ENCODE data around the gene NVL. TPM values are rescaled to one million over a fixed set of nuclear protein-coding genes. Genes with fewer than 3 reads are reported as not detected.
"Not testable (repeated sequence)": the region's sequence is repeated elsewhere in the genome, so short reads cannot be mapped to it uniquely, and the experiment has no call there.

Gene NVL
- total RNA-seq, 1 donor from 2014 or later, result 18.7 TPM

DNA sequence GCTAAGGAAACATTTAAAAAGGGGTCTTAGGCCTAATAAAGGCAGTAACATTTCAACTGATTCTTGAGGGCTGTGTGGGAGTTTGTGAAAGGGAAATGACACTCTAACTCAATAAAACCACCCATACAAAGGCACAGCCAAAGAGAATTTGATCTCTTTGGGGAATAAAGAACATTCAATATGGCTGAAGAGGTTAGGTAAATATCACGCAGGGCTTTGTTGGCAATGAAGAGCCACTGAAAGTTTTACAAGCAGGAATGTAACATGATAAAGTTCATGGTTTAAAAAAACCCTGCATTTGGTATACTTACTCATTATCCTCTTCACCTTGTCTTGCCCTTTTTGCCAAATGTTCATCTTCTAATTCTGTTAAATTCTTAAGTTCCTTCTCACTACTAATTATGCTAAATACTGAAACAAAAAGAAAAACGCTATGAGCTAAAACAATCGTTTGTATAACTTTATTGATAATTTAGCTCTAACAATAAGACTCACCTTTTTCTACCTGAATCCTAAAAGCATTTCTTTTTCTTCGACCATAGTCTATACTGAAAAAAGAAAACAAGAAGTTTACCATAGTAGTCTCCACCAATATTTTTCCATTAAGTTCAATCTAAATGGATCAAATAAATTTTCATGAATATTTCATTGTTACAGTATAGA is 12.5 kb downstream of the NVL start:
- H3K4me3 Mint-ChIP-seq (ENCODE audit: unreplicated experiment), result no peak overlapping the region
- peaks cover 11% of the 10 kb centered on the region for H3K36me3 Mint-ChIP-seq (ENCODE audit: low read depth)
- no peaks in the 10 kb centered on the region for H3K9me3 Mint-ChIP-seq (ENCODE audit: low read depth)
- DNase-seq (ENCODE audit: low spot score), result no peak
- H3K27ac Mint-ChIP-seq (ENCODE audit: unreplicated experiment), result no peak overlapping the region
- no peak for TF ChIP-seq CTCF (IDR thresholded peaks at IDR 0.05)
- H3K4me1 Mint-ChIP-seq (ENCODE audit: low read depth), result no peaks in the 10 kb centered on the region
- no peaks in the 10 kb centered on the region for H3K27me3 Mint-ChIP-seq (ENCODE audit: low read depth)

- peaks cover 2% of the 10 kb centered on the region for H3K4me1 Mint-ChIP-seq (ENCODE audit: low read depth)
- no peaks in the 10 kb centered on the region for H3K27me3 Mint-ChIP-seq (ENCODE audit: low read depth)
- no peak overlapping the region for H3K27ac Mint-ChIP-seq (ENCODE audit: unreplicated experiment)
- no peaks in the 10 kb centered on the region for H3K9me3 Mint-ChIP-seq (ENCODE audit: low read depth)
- TF ChIP-seq CTCF (IDR thresholded peaks at IDR 0.05), result no peak
- no peak overlapping the region for H3K4me3 Mint-ChIP-seq (ENCODE audit: unreplicated experiment)
- H3K36me3 Mint-ChIP-seq (ENCODE audit: low read depth), result peaks cover 21% of the 10 kb centered on the region
- DNase-seq (ENCODE audit: low spot score), result no peak
Measured at GRCh38 chr1:224312025-224312424, 17.9 kb downstream of the NVL start.

- not testable (repeated sequence) for H3K27ac Mint-ChIP-seq (ENCODE audit: unreplicated experiment); H3K9me3 Mint-ChIP-seq (ENCODE audit: low read depth); H3K4me3 Mint-ChIP-seq (ENCODE audit: unreplicated experiment); H3K4me1 Mint-ChIP-seq (ENCODE audit: low read depth); DNase-seq (ENCODE audit: low spot score); H3K27me3 Mint-ChIP-seq (ENCODE audit: low read depth)
- peaks cover 20% of the 10 kb centered on the region for H3K36me3 Mint-ChIP-seq (ENCODE audit: low read depth)
Measured at GRCh38 chr1:224311503-224311902, 18.5 kb downstream of the NVL start.

GRCh38 chr1:224308064-224308463 is 21.9 kb downstream of the NVL start:
- no peak overlapping the region for H3K4me3 Mint-ChIP-seq (ENCODE audit: unreplicated experiment)
- DNase-seq (ENCODE audit: low spot score), result no peak
- peaks cover 23% of the 10 kb centered on the region for H3K36me3 Mint-ChIP-seq (ENCODE audit: low read depth)
- no peaks in the 10 kb centered on the region for H3K27me3 Mint-ChIP-seq (ENCODE audit: low read depth)
- H3K9me3 Mint-ChIP-seq (ENCODE audit: low read depth), result no peaks in the 10 kb centered on the region
- TF ChIP-seq CTCF (IDR thresholded peaks at IDR 0.05), result no peak
- no peak overlapping the region for H3K27ac Mint-ChIP-seq (ENCODE audit: unreplicated experiment)
- peaks cover 2% of the 10 kb centered on the region for H3K4me1 Mint-ChIP-seq (ENCODE audit: low read depth)

DNA sequence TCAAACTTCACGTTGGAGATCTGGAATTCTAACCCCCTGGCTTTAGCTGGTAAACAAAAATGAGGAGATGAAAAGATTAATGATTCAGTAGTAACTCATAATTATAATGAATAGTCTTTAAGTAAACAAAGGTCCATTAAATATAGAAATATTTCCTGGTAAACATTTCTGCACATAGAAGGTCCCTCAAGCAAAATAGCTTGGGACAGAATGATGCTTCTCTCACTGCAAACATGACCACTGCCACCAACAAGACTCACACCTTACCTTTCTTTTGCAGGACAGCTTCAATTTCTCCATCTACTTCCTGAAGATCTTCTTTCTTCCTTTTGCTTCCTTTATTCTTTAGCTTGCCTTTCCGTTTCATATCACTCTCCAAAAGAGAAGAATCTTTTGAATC is 25.2 kb downstream of the NVL start:
- no peaks in the 10 kb centered on the region for H3K9me3 Mint-ChIP-seq (ENCODE audit: low read depth)
- TF ChIP-seq CTCF (IDR thresholded peaks at IDR 0.05), result no peak
- no peak for DNase-seq (ENCODE audit: low spot score)
- H3K27ac Mint-ChIP-seq (ENCODE audit: unreplicated experiment), result no peak overlapping the region
- H3K36me3 Mint-ChIP-seq (ENCODE audit: low read depth), result peaks cover 21% of the 10 kb centered on the region
- no peak overlapping the region for H3K4me3 Mint-ChIP-seq (ENCODE audit: unreplicated experiment)
- peaks cover 6% of the 10 kb centered on the region for H3K4me1 Mint-ChIP-seq (ENCODE audit: low read depth)
- no peaks in the 10 kb centered on the region for H3K27me3 Mint-ChIP-seq (ENCODE audit: low read depth)

DNA sequence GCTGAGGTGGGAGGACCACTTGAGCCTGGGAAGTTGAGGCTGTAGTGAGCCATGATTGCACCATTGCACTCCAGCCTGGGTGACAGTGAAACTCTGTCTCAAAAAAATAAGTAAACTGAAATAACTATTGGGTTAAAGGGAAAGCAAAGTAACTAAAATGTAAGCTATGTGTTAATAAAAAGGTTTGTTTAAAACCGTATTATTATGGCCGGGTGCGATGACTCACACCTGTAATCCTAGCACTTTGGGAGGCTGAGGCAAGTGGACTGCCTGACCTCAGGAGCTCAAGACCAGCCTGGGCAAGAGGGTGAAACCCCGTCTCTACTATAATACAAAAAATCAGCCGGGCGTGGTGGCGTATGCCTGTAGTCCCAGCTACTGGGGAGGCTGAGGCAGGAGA is 27.0 kb downstream of the NVL start:
- Mint-ChIP-seq H3K27ac (ENCODE audit: unreplicated experiment) (no peak overlapping the region), H3K27me3 (ENCODE audit: low read depth) (no peaks in the 10 kb centered on the region), H3K4me1 (ENCODE audit: low read depth) (peaks cover 6% of the 10 kb centered on the region), H3K36me3 (ENCODE audit: low read depth) (peaks cover 24% of the 10 kb centered on the region), H3K9me3 (ENCODE audit: low read depth) (no peaks in the 10 kb centered on the region), H3K4me3 (ENCODE audit: unreplicated experiment) (no peak overlapping the region)
- no peak for TF ChIP-seq CTCF (IDR thresholded peaks at IDR 0.05)
- no peak for DNase-seq (ENCODE audit: low spot score)

Measured in chondrocyte (in vitro differentiated cells).